KMS-11 (cell line): ENCODE data around the gene COX4I1.

Experiments
- H2AFZ ChIP-seq: fragments of 200-600 bp; sonication (generic); 2 replicates; pipeline ENCODE4 v1.6.1; 2016; ENCODE audit warnings: antibody characterized with exemption, mixed run types, low read depth
- H3K27ac ChIP-seq: fragments of 200-600 bp; sonication (generic); 2 replicates; pipeline ENCODE4 v1.6.1; 2016; ENCODE audit warnings: mild to moderate bottlenecking, mixed run types
- H3K27me3 ChIP-seq: fragments of 200-600 bp; sonication (generic); 2 replicates; pipeline ENCODE4 v1.6.1; 2017; ENCODE audit warnings: mild to moderate bottlenecking, low read depth, mixed run types, moderate library complexity; ENCODE audit not compliant: insufficient read depth
- H3K36me3 ChIP-seq: fragments of 200-600 bp; sonication (generic); 2 replicates; pipeline ENCODE4 v1.6.1; 2017; ENCODE audit warnings: mild to moderate bottlenecking, mixed run types; ENCODE audit not compliant: insufficient read depth
- H3K4me1 ChIP-seq: fragments of 200-600 bp; sonication (generic); 2 replicates; pipeline ENCODE4 v1.6.1; 2016; ENCODE audit warnings: mild to moderate bottlenecking, low read depth, mixed run types; ENCODE audit not compliant: poor library complexity, severe bottlenecking
- H3K4me2 ChIP-seq: fragments of 200-600 bp; sonication (generic); 2 replicates; pipeline ENCODE4 v1.7.0; 2016; ENCODE audit warnings: mild to moderate bottlenecking, mixed run types
- H3K4me3 ChIP-seq: fragments of 200-600 bp; sonication (generic); IDR thresholded peaks from 2 replicates; pipeline ENCODE4 v1.6.1; 2017; ENCODE audit warnings: low read depth, low read length, mixed read lengths; ENCODE audit not compliant: insufficient read depth
- H3K79me2 ChIP-seq: fragments of 200-600 bp; sonication (generic); 2 replicates; pipeline ENCODE4 v1.6.1; 2016; ENCODE audit warnings: low read depth, mixed run types; ENCODE audit not compliant: insufficient read depth
- H3K9ac ChIP-seq: fragments of 200-600 bp; sonication (generic); 2 replicates; pipeline ENCODE4 v1.6.1; 2016; ENCODE audit warnings: mild to moderate bottlenecking, mixed run types
- H4K20me1 ChIP-seq: fragments of 200-600 bp; sonication (generic); 2 replicates; pipeline ENCODE4 v1.6.1; 2016; ENCODE audit warnings: mild to moderate bottlenecking, mixed run types; ENCODE audit not compliant: insufficient read depth
- CTCF ChIP-seq: fragments of 200-600 bp; sonication (generic); conservative IDR thresholded peaks from 2 replicates; pipeline ENCODE4 v1.6.1; 2017; ENCODE audit warnings: low read depth, mild to moderate bottlenecking, antibody characterized with exemption, low read length, moderate library complexity, mixed read lengths

The COX4I1 gene

GRCh38 chr16:85829751-85830445 lies 30.4 kb downstream of the COX4I1 start:
- Histone ChIP-seq H3K9ac (no peak overlapping the region), H3K4me3 (no peak overlapping the region), H3K27ac (no peak overlapping the region), H4K20me1 (no peaks in the 10 kb centered on the region), H3K27me3 (peaks cover 68% of the 10 kb centered on the region), H3K79me2 (no peaks in the 10 kb centered on the region), H3K4me1 (no peaks in the 10 kb centered on the region), H3K4me2 (no peak overlapping the region), H3K36me3 (no peaks in the 10 kb centered on the region), H2AFZ (no peak overlapping the region)
- TF ChIP-seq CTCF = no peak

- Histone ChIP-seq H3K4me3 (no peak overlapping the region), H3K4me2 (no peak overlapping the region), H3K36me3 (no peaks in the 10 kb centered on the region), H3K27ac (no peak overlapping the region), H2AFZ (no peak overlapping the region), H3K79me2 (no peaks in the 10 kb centered on the region), H4K20me1 (no peaks in the 10 kb centered on the region), H3K9ac (no peak overlapping the region), H3K4me1 (no peaks in the 10 kb centered on the region), H3K27me3 (peaks cover 60% of the 10 kb centered on the region)
- no peak for TF ChIP-seq CTCF
Observed at GRCh38 chr16:85830821-85831220, 31.3 kb downstream of the COX4I1 start.

DNA sequence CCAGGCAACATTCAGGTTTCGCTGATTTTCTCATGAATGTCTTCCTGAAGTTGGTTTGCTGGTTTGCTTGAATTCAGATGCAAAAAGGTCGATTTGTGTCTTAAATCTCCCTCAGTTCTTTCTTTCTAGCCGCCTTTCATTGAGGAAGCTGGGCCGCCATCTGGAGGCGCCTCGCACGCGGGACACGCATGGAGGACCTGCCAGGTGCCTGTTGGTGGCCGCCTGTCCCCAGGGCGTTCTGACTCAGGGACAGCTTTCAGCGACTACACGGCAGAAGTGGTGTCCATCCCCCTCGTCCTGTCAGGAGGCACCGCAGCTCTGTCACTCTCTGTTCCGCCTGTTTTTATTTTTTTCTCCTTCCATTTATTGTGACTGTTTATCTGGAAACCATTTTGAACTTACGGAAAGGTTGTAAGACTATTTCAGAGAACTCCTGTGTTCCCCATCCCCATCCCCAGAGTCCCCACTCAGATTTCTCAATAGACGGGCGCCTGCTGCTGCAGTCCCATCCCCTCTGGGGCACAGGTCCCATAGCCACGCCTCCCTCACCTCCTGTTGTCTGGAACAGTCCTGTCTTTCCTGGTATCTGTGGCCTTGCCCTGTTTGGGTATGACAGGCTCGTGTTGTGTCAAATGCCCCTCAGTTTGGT lies 33.2 kb downstream of the COX4I1 start:
- no peak overlapping the region for H3K4me2 ChIP-seq
- no peaks in the 10 kb centered on the region for H3K79me2 ChIP-seq
- H3K36me3 ChIP-seq = no peaks in the 10 kb centered on the region
- no peaks in the 10 kb centered on the region for H3K4me1 ChIP-seq
- no peaks in the 10 kb centered on the region for H4K20me1 ChIP-seq
- H3K4me3 ChIP-seq = no peak overlapping the region
- TF ChIP-seq CTCF = no peak
- H3K27ac ChIP-seq = no peak overlapping the region
- no peak overlapping the region for H2AFZ ChIP-seq
- H3K9ac ChIP-seq = no peak overlapping the region
- peaks cover 61% of the 10 kb centered on the region for H3K27me3 ChIP-seq

DNA sequence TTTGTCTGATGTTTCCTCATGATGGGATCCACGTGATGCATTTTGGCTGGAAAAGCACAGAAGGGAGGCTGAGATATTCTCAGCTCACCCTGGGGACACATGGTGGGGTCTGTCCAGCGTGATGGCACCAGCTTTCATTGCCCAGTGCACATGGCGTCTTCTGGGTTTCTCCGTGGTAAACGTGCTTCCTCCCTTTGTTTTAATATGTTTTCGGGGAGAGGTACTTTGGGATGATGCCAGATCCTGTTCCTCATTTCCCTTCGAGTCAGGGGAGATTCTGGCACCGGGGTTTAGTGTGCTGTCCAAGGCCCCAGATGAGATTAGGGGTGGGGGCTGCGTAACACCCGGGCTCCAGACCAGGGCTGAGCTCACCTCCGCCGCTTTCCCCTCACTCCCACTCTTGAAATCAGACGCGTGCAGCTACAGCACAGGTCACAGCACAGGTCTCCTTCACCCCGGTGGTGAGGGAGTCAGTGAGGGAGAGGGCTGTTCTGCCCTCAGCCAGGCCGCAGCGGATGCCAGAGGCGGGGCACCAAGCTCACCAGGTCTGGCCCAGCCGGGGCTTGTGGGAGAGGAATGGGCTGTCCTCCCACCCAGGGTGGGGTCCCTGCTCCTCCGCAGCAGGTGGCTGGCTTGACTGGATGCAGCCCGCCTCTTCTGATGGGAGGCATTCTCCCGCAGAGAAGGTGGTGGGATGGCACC lies 33.9 kb downstream of the COX4I1 start:
- Histone ChIP-seq H3K4me1 (no peaks in the 10 kb centered on the region), H3K4me2 (no peak overlapping the region), H3K27ac (no peak overlapping the region), H2AFZ (no peak overlapping the region), H3K9ac (no peak overlapping the region), H3K79me2 (no peaks in the 10 kb centered on the region), H3K27me3 (peaks cover 61% of the 10 kb centered on the region), H3K4me3 (no peak overlapping the region), H3K36me3 (no peaks in the 10 kb centered on the region), H4K20me1 (no peaks in the 10 kb centered on the region)
- no peak for TF ChIP-seq CTCF
